Measurements from ENCODE around the gene ZNF555.
"Not testable (repeated sequence)": the region's sequence is repeated elsewhere in the genome, so short reads cannot be mapped to it uniquely, and the experiment has no call there.

The ZNF555 gene

DNA sequence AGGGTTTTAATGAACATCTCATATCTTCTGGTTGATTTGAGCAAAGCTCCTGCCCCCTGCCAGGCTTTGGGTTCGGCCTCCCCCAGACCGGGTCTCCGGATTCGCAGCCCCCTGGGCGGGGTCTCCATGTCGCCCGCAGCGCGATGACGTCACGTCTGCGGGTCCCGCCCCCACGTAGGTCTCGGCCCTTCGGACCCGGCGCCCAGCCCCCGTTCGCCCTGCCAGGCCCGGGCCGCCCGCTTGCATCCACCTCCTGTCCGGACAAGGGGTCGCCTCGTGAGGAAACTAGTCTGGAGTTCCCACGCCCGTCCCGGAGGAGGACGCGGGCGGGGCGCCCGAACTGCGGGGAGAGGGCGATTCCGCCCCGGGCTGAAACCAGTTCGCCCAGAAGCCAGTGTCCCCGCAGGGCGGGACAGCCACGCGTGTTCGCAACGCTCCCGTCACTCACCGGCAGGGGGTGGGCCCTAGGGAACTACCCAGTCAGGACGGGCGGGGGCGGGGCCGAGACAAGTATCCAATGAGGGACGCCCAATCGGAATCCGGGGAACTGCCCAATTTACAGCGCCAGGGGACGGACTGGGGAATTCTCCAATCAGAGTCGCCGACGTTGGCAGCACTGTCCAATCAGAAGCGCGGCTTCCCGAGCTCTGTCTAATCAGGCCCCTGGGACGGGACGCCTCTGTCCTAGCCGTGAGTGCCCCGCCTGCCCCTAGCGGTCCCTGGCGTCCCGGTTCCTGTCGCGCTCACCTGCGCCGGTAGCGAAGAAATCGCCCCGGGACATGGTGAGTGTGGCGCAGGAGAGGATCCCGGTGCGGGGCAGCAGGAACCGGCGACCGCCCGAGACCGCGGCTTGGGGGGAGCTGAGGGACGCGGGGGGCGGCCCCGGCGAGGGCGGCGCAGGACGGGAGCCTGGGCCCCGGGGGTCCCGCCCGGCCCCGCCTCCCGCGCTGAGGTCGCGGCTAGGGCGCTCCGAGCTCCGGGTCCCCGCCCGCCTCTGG, at the start of gene ZNF555:
TSS of gene ZNF555 (plus strand) at position 682 of the 998 bp plus-strand sequence. CDS start at position 780, 98 bp downstream.
- DNase-seq (ENCODE audit: low read depth in 2 of 3, low spot score in 2 of 3): peak; percentile 79 to 96 (median 87)

DNA sequence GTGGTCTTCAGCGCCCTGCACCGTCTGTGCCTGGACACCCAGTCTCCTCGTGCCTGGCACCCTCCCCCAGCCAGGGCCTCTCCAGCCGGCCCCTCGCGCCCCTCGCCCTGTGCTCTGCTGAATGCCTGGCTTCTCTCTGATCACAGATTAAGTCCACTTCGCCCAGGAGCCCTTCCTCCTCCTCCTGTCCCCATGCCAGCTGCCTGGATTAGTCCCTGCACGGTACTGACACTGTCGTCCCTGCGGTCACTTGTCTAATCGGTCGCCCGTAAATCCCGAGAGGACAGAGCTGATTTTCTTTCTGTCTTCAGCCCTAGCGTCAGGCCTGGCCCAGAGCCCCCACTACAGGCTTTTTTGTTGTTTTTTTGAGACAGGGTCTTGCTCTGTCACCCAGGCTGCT, 49.4 kb upstream of the ZNF555 start:
- no peak for DNase-seq (ENCODE audit: low read depth in 2 of 3, low spot score in 2 of 3)

DNA sequence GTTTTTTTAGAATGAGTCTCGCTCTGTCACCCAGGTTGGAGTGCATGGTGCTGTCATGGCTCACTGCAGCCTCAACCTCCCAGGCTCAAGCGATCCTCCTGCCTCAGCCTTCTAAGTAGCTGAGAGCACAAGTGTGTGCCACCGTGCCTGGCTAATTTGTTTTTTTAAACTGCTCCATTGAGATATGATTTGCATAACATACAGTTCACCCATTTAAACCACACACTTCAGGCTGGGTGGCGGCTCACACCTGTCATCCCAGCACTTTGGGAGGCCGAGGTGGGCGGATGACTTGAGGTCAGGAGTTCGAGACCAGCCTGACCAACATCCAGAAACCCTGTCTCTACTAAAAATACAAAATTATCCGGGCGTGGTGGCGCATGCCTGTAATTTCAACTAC, 48.6 kb upstream of the ZNF555 start:
- DNase-seq (ENCODE audit: low read depth in 2 of 3, low spot score in 2 of 3): not testable (repeated sequence)

DNA sequence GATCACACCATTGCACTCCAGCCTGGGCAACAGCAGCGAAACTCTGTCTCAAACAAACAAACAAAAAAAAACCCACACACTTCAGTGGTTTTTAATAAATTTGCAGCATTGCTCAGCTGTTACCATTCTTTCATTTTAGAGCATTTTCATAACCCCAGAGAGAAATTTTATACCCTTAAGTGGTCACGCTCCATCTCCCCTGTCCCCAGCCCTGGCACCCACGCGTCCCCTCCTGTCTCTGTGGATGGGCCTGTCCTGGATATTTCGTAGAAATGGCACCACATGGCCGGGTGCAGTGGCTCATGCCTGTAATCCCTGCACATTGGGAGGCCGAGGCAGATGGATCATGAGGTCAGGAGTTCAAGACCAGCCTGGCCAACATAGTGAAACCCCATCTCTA, 48.1 kb upstream of the ZNF555 start:
- no peak for DNase-seq (ENCODE audit: low read depth in 2 of 3, low spot score in 2 of 3)

DNA sequence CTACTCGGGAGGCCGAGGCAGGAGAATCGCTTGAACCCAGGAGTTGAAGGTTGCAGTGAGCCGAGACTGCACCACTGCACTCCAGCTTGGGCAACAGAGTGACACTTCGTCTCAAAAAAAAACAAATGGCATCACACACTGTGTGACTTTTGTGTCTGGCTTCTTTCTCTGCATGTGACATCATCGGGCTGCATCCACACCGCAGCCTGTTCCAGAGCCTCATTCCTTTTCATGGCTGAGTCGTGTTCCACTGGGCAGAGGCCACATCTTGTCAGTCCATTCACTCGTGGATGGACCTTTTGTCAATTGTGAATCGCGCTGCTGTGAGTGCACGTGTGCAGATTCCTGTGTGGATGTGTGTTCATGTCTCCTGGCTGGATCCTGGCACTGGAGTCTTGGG, 47.7 kb upstream of the ZNF555 start:
- no peak for DNase-seq (ENCODE audit: low read depth in 2 of 3, low spot score in 2 of 3)

DNA sequence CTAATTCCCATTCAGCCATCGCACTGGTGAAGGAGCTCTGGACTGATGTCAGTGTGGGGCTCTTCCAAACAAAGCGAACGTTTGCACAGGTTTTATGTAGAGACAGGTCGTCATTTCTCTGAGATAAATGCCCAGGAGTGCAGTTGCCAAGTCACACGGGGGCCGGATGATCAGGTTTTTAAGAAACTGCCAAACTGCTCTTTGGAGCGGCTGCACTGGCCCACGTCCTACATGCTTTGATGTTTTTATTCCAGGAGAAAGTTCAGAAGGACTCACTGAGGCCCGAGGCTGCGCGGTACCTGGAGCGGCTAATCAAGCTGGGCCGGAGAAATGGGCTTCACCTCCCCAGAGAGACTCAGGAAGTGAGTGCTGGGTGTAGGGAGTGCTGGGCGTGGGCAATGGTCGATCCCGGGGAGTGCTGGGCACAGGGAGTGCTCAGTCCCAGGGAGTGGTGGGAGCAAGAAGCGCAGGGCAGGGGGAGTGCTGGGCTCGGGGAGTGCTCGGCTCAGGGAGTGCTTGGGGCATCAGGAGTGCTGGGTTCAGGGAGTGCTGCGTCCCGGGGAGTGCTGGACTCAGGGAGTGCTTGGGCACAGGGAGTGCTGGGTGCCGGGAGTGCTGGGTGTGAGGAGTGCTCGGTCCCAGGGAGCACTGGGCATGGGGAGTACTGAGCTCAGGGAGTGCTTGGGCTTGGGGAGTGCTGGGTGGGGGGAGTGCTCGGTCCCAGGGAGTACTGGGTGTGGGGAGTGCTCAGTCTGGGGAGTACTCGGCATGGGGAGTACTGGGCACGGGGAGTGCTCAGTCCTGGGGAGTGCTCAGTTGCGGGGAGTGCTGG, 45.2 kb upstream of the ZNF555 start:
- no peak for DNase-seq (ENCODE audit: low read depth in 2 of 3, low spot score in 2 of 3)

DNA sequence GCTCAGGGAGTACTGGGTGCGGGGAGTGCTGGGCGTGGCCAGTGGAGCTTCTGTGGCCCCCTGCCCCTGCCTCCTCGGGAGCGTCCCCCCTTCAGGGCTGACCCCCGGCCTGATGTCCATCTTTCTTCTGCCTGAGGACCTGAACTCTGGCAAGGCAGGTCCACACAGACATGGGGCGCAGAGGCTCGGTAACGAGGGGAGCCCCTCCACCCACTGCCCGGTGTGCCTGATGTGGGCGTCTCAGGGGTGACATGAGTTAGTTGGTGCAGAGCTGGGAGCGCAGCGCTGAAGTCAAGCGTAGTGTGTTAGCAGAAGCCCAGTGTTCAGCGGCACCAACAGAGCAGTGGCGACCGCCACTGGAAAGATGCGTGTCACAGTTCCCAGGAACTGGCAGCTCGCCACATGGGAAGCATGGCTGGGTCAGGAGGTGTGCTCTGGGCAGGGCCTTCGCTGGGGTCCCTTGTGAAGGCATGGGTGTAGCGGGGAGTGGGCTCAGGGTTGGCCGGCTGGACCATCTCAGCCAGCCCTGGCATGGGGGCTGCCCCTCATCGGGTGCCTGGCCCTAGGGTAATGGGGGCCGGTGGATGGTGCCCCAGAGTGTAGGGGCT, 44.5 kb upstream of the ZNF555 start:
- DNase-seq (ENCODE audit: low read depth in 2 of 3, low spot score in 2 of 3): no peak

DNA sequence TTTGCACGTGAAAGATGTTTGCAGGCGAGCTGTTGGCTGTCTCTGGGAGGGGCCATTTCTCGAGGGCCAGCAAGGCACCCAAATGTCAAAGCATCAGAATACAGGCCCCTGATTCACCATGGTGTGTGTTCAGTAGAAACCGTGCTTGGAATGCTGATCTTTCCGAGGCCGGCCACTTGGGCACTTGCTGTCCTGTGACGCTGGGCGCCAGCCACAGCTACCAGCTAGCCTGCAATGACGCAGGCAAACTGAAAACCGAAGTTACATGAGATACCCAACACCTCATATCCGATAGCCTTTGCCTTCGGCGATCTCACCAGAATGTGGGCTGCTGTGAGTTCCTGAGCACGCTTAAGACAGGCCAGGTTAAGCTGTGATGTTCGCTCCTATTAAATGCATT, 44.0 kb upstream of the ZNF555 start:
- no peak for DNase-seq (ENCODE audit: low read depth in 2 of 3, low spot score in 2 of 3)

DNA sequence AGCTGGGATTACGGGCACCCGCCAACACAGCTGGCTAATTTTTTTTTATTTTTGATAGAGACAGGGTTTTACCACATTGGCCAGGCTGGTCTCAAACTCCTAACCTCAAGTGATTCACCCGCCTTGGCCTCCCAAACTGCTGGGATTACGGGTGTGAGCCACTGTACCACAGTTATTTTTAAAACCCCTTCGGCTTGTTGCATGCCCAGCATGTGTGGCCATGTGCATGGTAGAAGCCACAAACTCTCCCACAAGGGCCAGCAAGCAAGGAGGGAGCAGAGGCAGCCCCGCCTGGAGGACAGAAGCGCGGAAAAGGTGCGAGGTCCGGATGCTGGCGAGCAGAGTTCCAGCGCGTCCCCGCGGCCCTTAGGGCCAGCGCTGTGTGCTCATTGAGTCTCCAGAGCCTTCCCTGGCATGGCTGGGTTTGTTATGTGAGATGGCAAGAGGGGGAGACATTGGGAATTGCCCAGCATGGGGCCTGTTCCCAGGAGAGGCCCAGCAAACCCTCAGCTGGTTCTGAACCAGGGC, 43.1 kb upstream of the ZNF555 start:
- DNase-seq (ENCODE audit: low read depth in 2 of 3, low spot score in 2 of 3): no peak

DNA sequence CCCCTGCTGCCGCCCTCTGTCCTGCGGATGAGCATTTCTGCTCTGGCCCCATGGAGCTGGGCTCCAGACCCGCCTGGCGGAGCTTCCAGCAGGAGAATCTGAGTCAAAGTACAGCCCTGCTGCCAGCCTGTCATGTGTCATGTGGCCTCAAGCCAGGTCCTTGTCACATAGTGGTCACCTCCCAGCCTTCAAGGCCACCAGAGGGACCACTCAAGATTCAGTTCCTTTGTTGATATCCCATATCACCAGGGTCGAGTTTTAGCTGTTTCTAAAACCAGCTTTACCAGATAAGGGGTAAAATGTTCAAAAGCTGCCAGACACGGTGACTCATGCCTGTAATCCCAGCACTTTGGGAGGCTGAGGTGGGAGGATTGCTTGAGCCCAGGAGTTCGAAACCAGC, 42.5 kb upstream of the ZNF555 start:
- no peak for DNase-seq (ENCODE audit: low read depth in 2 of 3, low spot score in 2 of 3)

DNA sequence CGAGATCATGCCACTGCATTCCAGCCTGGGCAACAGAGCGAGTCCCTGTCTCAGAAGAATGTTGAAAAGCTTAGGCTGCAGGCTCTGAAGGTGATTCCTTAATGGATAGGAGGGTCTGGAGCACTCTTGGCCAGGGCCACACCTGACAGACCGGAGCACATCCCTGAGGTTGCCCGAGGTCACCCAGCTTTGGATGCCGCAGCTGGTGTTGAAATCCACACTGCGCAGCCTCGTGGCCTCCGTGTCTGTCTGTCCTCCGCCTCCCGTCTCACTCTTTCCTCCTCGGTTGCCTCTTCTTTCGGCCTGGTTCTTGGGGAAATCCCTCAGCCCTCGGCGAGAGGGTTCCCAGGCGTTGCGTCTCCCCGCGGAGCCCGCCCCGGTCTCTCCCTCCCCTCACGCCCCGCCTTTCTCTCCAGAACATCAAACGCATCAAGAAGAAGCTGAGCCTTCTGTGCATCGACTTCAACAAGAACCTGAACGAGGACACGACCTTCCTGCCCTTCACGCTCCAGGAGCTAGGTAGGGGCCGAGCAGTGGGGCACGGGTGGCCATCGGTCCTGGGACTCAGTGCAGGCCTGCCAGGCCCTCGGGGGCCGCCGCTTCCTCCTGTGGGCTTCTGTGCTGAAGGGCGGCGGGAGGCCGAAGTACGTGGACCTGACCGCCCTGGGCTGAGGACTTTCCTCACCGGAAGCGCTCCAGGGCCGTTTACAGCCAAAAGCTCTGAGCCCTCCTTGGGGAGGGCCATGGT, 41.8 kb upstream of the ZNF555 start:
- DNase-seq (ENCODE audit: low read depth in 2 of 3, low spot score in 2 of 3): no peak

DNA sequence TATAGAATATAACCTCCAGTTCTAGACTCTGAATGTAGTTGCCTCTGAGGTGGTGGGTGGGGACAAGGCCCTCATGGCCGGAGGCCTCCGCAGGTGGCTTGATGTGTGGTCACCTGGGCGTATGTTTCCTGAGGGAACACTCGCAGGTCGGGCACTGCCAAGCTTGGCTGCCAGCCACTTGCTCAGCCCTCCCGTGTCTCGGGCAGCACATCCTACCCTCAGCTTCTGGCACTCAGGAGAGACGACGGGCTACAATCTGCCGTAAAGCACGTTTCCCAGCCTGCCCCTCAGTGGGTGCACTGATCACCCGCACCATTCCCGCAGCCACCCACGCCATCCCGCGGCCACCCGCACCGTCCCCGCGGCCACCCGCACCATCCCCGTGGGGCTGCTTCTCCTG, 40.8 kb upstream of the ZNF555 start:
- DNase-seq (ENCODE audit: low read depth in 2 of 3, low spot score in 2 of 3): no peak

DNA sequence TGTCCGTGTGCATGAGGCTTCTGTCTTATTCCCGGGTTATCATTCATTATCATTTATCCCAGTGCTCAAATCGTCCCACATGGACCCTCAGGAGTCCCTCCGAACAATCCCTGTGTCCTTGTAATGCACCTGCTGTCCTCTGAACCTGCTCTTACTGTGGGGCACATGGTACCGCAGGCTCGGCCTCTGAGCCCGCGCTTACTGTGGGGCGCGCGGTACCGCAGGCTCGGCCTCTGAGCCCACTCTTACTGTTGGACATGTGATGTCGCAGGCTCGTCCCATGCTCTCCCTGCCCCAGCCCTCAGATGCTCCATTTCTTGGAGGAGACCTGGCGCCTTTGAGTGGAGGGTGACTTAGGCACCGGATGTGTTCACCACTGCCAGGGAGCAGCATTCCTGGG, 38.4 kb upstream of the ZNF555 start:
- DNase-seq (ENCODE audit: low read depth in 2 of 3, low spot score in 2 of 3): no peak

DNA sequence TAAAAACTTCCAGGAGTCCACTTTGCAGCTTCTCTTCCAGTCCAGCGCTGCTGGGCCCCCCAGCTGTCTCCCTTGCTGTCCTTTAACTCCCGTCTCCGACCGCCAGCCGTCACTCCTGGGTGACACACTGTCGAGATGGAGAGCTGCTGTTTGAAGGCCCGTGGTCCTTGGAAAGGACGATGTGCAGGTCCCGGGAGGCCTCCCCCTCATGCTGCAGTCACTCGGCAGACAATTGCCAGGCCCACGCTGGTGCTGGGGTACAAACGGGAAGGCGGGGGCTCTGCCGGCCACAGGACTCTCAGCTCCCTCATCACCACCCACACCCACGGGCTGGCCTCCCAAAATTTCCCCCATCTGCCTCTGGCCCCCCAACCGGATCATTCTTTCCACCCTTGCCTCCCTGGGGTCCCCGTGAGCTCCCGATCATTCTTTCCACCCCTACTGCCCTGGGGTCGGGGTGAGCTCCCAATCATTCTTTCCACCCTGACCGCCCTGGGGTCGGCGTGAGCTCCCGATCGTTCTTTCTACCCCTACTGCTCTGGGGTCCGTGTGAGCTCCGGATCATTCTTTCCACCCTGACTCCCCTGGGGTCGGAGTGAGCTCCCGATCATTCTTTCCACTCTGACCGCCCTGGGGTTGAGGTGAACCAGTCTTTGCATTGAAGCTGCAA, 37.7 kb upstream of the ZNF555 start:
- DNase-seq (ENCODE audit: low read depth in 2 of 3, low spot score in 2 of 3): no peak

DNA sequence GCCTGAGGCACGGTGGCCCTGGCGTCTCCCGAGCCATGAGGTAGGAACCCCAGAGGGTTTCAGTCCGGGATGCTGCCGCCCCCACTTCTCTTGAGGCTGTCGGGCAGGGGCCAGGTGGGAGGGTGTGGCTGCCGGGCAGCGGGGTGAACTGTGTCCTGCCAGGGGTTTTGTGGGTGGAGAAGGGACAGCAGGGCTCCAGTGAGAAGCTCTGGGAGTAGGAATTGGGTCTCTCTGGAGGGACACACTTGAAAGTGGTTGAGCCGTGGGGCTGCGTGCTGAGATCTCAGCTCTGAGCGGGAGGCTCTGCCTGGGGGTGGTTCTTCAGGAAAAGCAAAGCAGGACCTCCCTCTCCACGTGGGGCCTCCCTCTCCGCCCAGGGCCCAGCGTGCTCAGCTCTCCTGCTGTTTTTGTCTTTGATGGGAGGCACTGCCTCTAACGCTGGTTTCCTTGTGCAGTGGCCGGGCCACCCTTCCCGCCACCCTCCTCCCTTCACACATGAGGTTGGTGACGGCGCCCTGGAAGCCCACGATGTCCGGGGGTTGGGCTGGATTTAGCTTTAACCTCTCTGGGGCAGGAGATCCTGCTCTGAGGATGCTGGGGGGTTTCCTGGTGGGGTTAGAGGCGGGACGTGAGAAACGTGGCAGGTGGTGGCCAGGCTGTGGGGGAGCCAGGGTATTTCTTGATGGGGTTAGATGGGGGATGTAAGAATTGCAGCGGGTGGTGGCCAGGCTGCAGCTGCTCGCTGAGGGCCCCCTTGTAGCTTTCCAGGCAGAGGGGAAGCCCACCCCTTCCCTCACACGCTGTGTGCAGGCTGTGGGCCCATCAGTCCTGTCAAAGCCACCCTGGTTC, 36.9 kb upstream of the ZNF555 start:
- DNase-seq (ENCODE audit: low read depth in 2 of 3, low spot score in 2 of 3): no peak

DNA sequence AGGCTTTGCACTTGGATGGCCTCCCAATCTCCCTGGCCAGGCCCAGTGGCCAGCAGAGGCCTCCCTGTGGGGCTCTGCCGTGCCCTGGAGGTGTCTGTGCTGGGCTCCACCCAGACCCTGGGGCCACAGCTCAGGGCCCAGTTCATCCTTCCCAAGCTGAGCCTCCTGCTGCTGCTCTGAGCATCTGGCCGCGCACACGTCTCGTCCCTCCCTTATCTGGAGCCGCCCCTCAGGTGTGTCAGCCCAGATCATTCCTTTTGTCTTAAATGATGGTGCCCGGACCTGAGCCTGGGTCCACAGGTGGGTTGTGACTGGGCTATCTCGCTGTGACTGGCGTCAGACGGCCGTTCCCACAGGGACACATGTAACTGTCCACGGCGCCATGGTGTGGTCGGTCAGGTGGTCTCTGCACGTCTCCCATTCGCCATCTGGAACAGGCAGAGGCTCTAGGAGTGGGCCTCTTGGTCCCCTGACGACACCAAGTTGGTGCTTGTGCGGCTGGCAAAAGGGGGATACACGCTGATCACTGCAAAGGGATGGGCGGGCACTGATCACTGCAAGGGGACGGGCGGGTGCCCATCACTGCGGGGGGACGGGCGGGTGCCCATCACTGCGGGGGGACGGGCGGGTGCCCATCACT, 35.9 kb upstream of the ZNF555 start:
- no peak for DNase-seq (ENCODE audit: low read depth in 2 of 3, low spot score in 2 of 3)

DNA sequence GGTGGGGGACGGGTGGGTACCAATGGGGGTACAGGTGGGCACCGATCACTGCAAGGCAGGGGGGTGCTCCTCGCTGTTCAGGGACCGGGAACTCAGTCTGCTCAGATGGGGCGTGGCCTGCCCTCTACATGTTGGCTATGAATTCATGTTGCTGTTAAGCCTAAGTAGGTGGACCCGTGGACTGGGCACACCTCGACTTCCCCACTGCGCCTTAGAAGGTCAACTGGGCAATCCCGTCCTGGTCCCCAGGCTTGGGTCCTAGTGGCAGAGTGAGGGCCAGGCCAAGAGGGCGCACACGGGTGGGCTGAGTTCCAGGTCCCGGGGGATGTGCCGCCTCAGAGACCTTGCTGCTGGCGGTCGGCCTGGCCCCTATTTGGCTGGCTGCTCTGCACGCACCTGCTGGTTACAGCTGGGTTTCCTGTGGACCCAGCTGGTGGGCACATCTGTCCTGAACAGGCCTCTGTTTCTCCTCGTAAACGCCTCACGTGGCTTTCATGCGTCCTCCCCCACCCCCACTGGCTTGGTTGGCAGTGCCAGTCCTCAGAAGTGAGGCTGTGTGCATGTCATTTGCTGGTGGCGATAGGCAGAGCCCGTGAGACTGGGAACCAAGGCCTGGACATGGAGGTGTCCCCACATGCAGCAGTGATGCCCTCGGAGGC, 35.2 kb upstream of the ZNF555 start:
- DNase-seq (ENCODE audit: low read depth in 2 of 3, low spot score in 2 of 3): no peak

DNA sequence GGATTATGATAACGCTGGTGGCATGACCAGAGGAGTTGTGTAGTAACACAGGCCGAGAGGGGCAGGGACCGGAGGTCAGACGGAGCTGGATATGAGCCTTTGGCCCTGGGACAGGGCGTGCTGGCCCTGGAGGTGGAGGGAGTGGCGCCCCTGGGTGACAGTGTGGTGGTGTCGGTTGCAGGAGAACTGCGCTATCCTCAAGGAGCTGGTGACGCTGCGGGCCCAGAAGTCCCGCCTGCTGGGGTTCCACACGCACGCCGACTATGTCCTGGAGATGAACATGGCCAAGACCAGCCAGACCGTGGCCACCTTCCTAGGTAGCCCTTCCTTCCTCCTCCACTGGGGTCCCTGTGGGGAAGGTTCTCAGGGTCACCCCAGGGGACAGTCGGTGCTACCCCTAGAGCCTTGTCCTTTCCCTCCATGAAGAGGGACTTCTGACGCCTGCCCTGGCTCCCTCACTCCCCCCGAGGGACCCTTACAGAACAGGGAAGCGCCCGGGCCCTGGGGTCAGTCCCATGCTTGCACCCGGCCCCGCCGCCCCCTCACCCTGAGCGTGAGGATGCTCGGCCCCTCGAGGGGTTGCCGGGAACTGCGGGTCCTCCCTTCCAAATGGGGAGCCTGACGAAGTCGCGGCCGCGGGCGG, 34.4 kb upstream of the ZNF555 start:
- no peak for DNase-seq (ENCODE audit: low read depth in 2 of 3, low spot score in 2 of 3)
